Stimulated activated CD4-positive, alpha-beta T cell treated with anti-CD3 and anti-CD28 coated beads, TNF-alpha, amount 100 ng/mL, for 1 hour (primary cell): ENCODE measurements around the gene PANX1.

Experiments
- DNase-seq, 3 donors: peaks; one replicate each; pipeline ENCODE4 v3.0.0-alpha.2; 2020; ENCODE audit warnings: low read depth in 3 of 3, low spot score in 1 of 3

Gene PANX1

DNA sequence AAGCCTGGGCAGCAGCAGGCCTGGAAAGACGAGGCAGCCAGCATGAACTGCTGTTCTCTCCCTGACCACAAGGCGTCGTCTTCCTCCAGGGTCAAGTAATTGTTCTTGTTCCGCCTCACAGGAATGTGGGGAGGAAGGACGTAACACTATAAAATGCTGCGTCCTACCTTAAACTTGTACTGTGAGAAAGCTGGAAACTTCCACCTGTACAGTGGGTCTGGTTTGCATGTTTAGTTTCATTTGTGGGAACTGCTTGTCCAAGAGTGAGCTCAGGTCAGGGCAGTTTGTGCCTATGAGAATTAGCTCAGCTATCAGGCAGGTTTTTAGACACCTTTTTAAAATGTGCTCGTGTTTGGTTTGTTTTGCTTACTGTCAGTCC lies 55.2 kb downstream of the PANX1 start:
- DNase-seq, result no peak

- DNase-seq, result no peak
Measured at GRCh38 chr11:94184362-94184761, 55.7 kb downstream of the PANX1 start.

- no peak for DNase-seq
Measured at GRCh38 chr11:94184846-94185245, 56.2 kb downstream of the PANX1 start.

GRCh38 chr11:94185416-94186084 lies 56.9 kb downstream of the PANX1 start:
- DNase-seq, result no peak

- no peak for DNase-seq
Measured at GRCh38 chr11:94186342-94187203, 57.9 kb downstream of the PANX1 start.

DNA sequence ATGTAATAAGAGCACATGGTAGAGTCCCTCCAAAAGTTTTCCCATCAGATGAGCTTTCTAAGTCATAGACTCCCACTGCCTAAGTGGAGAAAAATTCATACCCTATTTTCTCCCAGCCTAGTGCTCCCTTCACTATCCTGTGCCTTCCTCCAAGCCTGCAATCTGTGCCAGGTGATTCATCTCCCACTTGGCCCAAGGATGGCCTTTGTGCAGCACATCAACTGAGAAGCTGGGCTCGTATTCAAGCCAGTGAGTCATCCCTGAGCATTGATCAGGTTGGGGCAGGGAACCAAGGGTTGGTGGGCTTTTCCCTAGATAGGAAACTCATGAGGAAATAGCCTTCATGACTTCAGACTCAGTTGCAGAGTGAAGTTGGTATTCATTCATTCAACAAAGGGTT lies 64.6 kb downstream of the PANX1 start:
- DNase-seq, result no peak

DNA sequence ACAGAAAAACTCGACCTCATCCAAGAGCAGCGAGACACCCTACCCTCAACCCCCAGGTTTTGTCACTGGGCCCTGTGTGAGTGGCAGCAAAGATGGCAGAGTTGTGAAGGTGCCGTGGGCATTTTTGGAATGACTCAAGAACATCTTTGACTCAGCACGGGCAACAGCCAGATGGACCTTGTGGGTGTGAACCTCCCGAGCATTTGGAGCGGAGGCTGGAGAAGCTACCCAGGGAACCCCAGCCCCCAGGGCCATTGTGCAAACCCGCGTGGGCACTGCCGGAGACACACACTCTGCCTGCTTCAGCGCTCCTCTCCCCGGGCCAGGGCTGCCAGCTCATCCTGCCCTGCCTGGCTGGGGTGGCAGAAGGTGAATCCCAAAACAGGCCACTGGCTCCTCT lies 66.1 kb downstream of the PANX1 start:
- DNase-seq, result no peak

- DNase-seq, result no peak
Measured at GRCh38 chr11:94196363-94196762, 67.7 kb downstream of the PANX1 start.

DNA sequence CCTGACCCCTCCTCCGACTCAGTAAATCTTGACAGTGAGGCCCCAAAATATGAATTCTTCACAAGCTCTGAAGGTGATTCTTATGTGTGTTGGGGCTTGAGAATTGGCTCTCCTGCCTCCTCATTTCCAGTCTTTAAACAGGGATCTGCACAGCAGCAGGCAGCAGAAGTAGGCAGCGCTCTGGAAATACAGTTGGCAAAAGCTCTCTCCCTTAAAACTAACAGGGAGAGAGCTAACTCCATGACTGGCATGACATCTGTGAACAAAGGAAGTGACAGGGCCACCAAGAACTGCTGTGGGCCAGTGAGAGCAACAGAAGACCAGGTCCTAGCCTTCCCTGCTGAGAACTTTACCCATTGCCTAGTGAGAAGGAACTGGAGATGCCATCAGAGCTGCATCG lies 70.1 kb downstream of the PANX1 start:
- DNase-seq, result no peak

GRCh38 chr11:94199136-94200130 lies 70.8 kb downstream of the PANX1 start:
- no peak for DNase-seq

DNA sequence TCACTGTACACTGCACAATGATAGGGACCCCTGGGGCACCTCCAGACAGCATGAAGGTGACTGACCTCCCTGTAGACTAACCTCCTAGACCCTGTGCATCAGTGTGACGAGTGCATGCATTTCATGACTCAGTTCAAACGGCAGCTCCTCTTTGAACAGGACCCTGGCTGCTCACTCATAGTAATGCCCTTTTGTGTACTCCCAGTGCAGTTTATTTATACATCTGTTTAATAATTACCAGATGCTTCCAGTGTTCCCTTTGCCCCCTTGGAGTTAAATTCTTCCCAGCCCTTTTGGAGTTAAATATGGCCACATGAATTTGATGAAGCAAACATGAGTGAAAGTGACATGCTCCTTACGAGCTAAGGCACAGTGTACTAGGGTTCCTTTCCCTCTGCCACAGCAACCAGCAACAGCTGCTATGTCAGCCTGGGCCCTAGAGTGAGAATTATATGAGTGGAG lies 72.4 kb downstream of the PANX1 start:
- DNase-seq, result no peak

DNA sequence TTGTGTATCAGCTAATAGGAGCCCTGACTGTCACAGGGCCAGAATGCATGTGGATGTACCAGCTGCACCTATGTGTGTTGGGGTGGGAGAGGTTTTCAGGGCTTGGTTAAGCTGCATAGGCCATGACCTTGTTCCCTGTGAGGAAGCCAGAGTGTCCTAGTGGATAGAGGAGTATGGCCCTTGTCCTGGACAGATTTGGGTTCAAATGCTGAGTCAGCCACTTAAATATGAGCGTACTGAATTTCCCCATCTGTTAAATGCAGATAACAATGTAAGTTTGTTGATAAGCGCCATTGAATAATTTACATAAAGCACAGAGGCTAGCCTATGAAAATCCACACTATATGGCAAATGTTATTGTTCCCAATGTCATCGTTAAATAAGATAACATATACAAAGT lies 74.4 kb downstream of the PANX1 start:
- no peak for DNase-seq

GRCh38 chr11:94211261-94211830 lies 82.7 kb downstream of the PANX1 start:
- DNase-seq, result no peak

DNA sequence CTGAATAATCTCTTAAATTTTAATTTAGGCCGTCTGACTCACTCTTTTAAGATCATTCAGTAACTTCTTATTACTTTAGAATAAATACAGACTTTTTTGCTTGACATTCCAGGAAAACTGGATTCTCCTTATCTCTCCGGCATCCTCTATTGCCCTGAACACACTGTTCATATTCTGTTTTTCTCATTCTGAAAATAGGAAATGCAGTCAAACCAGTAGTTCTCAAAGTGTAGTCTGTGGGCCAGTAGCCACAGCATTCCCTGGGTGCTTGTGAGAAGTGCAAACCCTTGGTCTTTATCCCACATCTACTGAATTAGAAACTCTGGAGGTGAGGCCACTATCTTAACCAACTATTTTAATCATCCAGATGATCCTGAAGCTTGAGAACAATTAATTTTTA lies 84.3 kb downstream of the PANX1 start:
- DNase-seq, result no peak

DNA sequence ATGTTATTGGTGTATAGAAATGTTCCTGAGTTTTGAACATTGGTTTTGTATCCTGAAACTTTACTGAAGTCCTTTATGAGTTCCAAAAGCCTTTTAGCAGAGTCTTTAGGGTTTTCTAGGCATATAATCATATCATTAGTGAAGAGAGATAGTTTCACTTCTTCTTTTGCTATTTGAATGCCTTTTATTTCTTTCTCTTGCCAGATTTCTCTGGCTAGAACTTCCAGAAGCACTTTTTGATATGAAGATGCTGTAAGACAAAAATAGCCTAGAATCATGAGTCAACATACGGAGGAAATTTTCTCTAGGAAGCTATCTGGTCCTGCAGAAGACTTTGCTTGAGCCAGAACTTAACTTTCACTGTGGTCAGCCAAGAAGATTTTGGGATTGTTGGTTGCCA lies 89.1 kb downstream of the PANX1 start:
- no peak for DNase-seq

DNA sequence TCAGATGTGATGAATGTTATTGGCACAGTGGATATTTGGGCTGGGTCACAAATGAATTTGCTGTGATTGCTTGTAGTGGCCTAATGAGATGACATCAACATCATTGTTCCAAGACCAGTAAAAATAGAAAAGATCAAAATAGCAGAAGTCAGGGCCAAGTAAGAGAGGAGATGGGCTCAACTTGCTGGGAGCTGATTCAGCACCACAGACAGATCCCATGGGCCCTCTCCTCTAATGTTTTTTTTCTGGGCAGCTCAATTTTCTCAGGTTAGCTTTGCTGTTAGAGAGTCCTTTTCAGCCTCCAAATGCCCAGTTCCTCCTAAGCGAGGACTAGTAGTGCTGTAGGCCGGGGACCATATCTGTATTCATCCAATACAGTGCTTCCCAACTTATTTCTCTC lies 89.7 kb downstream of the PANX1 start:
- no peak for DNase-seq

DNA sequence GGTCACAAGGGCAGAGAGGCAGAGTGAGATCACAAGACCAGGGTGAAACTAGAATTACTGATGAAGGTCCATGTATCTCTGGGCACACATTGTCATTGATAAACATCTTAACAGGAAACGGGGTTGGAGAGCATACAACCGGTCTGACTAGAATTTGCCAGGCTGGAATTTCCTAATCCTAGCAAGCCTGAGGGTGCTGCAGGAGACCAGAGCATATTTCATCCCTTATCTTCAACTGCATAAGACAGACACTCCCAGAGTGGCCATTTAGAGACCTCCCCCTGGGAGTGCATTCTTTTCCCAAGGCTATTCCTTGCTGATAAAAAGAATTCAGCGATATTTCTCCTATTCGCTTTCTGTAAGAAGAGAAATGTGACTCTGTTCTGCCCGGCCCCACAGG lies 91.1 kb downstream of the PANX1 start:
- no peak for DNase-seq

- DNase-seq, result no peak
Measured at GRCh38 chr11:94224078-94224477, 95.4 kb downstream of the PANX1 start.
